HG03469 (cell line): Measurements from ENCODE around the gene MAP2K4.
"Not testable (repeated sequence)": the region's sequence is repeated elsewhere in the genome, so short reads cannot be mapped to it uniquely, and the experiment has no call there.

Experiments used
- ATAC-seq: cut with Tn5 transposase; IDR thresholded peaks from one replicate; pipeline ENCODE4 v1.9.1; 2021; ENCODE audit warnings: mild to moderate bottlenecking, moderate library complexity, moderate number of reproducible peaks; ENCODE audit not compliant: unreplicated experiment

MAP2K4 gene

DNA sequence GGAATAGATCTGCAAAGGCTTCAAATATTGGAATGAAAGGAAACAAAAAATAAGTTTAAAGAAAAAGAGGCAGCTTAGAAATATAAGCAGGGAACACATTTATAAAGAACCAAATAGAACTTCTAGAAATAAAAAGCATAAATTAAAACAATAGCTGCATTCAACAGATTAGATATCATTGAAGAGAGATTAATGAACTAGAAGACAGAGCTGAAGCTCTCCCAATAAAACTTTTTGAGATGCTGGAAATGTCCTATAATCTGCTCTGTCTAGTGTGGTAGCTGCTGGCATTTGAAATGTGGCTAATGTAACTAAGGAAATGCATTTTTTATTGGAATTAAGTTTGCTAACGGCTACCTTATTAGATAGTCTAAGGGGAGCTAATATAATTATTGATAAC lies 115.6 kb downstream of the MAP2K4 start:
- no peak for ATAC-seq

DNA sequence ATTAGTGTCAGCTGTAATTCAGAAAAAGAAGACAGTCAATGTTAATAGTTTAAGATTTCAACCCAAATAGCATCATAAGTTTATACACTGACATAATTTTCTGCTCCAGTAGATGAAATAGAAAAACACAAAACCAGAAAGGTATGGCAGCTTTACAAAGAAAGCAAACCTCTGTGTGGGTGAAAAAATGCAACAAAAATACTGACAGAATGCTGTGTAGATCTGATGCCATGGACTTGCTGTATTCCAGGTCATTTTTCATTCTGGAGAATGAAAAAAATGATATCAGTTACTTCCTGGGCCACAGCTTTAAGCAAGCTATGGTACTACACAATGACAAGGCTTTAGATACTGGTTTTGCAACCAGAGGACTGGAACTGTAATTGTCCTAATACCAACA lies 116.0 kb downstream of the MAP2K4 start:
- no peak for ATAC-seq

DNA sequence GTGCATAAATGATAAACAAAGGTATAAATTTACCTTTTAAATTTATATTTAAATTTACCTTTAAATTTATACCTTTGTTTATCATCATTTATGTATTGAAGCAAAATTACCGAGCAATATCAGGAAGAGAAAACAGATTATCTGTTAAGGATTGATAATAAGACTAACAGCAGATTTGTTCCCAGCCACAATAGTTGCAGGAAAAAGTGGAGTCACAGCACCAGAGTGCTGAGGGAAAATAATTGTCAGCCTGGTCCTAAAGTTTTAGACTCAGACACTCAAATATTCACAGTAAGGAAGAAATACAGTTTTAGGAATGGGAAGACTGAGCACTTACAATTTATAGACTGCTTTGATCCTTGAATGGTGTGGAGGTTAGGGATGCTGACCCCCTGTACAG lies 117.2 kb downstream of the MAP2K4 start:
- no peak for ATAC-seq

DNA sequence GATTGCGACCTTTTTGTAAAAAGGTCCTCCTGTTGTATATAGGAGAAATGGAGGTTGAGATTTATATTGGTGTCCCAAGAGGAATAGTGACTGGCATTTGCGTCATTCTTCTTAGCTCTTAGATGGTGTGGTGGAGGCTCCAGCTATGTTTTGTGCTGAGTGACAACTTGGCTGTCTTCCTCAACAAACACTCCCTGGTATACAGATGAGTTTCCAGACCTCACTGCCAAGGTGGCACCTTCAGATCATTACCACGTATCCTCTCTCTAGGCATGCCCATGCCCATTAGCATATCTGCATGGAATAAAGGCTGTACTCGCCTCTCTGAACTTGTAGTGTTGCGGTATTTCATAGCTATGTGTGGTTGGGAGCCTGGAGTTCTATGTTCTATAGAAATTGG lies 120.0 kb downstream of the MAP2K4 start:
- no peak for ATAC-seq

DNA sequence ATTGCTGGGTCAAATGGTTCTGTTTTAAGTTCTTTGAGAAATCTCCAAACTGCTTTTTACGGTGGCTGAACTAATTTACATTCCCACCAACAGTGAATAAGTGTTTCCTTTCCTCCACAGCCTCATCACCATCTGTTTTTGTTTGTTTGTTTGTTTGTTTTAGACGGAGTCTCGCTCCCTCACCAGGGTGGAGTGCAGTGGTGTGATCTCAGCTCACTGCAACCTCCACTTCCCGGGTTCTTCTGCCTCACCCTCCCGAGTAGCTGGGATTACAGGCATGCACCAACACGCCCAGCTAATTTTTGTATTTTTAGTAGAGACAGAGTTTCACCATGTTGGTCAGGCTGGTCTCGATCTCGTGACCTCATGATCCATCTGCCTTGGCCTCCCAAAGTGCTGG lies 141.5 kb downstream of the MAP2K4 start:
- ATAC-seq, result not testable (repeated sequence)

DNA sequence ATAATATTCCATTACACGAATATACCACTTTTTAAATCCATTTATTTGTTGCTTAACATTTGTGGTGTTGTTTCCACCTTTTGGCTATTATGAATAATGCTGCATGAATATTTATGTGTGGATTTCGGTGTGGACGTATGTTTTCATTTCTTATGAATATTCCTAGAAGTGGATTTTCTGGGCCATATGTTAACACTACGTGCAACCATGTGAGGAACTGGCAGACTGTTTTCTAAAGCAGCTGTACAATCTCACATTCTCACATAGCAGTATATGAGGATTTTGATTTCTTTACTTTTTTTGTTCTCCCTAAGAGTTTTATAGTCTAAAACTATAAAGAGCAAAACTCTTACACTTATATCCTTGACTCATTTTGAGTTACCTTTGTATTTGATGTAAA lies 143.4 kb downstream of the MAP2K4 start:
- no peak for ATAC-seq

DNA sequence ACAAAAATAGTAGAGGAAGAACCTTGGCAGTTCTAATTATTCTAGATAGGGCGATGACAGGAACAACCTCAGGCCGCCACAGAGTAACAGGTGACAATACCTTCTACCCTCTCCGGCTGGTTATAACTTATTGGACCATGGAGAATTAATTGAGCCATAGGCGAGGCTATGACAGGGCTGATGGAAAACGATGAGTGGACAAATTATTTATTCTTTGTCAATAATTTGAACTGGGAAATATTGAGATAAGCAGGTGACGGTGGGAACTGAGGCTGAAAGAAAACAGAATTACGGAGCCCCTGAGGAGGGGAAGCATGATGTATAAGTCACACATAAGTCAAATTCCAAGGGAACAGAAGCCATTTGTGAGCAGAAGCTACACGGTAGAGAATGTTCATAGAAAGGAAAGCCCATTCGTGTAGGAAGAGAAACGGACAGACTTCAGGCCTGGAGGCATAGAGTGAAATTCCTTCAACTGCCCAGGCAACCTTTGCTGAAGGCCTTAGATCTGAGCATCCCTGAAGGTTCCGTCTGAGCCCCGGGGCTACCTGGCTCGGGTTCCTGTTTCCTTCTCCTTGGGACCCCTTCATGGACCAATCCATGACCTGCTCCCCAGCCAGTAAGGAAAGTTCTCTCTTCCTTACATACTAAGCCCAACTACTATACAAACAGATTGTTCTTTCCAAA lies 158.1 kb downstream of the MAP2K4 start:
- ATAC-seq, result no peak

DNA sequence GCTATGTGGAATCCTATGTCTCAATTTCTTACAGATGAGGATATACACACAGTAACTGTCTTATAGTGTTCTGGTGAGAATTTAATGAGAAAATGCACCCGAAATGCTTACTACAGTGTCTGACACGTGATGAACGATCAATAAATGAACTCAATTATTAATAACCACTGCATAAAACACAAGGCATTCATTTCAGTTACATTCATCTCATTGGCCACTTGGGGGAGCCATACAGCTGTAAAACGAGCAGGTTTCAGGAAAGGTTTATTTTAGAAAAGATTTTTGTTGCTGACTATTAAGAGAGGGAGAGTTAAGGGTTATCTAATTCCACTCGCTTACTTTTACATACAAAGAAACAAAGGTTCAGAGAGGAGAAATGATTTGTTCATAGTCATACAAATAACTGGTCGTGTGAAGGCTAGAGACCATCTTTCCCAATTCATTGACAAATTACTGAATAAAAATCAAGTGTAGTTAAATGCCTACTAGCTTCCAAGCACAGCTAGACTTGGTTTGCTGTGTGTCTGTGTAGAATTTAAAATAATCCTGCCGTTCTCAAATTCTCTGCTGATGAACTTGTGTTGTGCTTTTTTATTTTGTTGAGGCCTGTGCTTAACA lies 160.1 kb downstream of the MAP2K4 start:
- peak; percentile 52 for ATAC-seq

DNA sequence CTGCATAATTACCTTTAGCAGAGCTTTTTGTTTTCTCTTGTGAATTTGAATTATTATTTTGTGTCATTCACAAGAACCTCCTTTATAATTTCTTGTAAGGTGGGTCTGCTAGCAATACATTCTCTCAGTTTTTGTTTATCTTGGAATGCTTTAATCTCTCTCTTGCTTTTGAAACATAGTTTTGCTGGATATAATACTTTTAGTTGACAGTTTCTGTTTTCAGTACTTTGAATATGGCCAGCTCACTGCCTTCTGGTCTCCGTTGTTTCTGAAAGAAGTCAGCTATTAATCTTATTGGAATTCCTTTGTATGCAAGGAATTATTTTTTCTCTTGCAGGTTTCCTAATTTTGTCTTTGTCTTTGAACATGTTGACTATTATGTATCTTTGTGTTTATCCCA lies 167.0 kb downstream of the MAP2K4 start:
- no peak for ATAC-seq

DNA sequence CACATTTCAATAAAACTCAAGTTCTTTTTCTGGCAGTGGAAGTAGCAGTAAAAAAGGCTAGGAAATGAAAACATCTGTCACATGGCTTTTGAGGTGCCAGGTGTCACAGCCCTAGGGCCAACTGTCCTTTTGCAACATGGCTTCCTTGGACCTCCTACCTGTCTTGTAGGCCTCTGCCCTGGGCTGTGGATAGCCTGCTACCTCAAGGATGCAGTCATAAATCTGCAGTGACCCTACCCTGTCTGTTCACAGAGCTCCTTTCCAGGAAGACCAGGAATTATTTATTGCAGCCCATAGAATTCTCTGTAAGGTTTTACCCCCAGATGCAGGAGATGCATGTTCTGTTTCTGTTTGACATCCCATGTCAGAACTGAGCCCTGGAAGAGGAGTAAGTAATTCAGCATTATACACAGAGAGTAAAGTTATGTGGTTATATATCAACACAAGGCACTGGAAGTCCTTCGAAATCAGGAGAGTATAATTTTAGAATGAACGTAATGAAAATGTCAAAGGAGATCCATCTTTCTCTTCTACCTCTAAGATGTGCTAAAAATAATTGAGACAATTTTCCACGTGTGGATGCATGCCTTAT lies 172.6 kb downstream of the MAP2K4 start:
- no peak for ATAC-seq
